Pancreas (tissue), 10 donors: ENCODE data around the gene ATG10. TPM values are rescaled to one million over a fixed set of nuclear protein-coding genes. Genes with fewer than 3 reads are reported as not detected.
"Not testable (repeated sequence)": the region's sequence is repeated elsewhere in the genome, so short reads cannot be mapped to it uniquely, and the experiment has no call there.

Experiments used
- ATAC-seq, 4 donors: fragments of 200-7000 bp; cut with Tn5 transposase; one replicate each; pipeline versions ENCODE4 v1.8.0 to v1.9.1; 2020; ENCODE audit warnings: mild to moderate bottlenecking in 4 of 4, moderate library complexity in 4 of 4
- DNase-seq, 6 donors: peaks; one replicate each; pipeline ENCODE4 v3.0.0-alpha.2; 2020
- FAIRE-seq: peaks from 2 replicates; lab custom pipeline; 2012; peaks lifted over from hg19 to GRCh38; lab: Jason Lieb, UNC
- H3K27ac ChIP-seq, 4 donors: fragments of 200-600 bp; sonication (generic); 1 replicate in 3 of 4; 2 replicates in 1 of 4; pipeline versions ENCODE4 v1.5.0 to v1.8.0; 2020
- H3K27me3 ChIP-seq, 4 donors: fragments of 200-600 bp; one replicate each; pipeline ENCODE4 v1.8.0; 2021
- H3K36me3 ChIP-seq, 3 donors: fragments of 200-600 bp; sonication (generic) in 1 of 3; one replicate each; pipeline versions ENCODE4 v1.5.0 to v1.8.0; 2020 to 2021
- H3K4me1 ChIP-seq, 3 donors: fragments of 200-600 bp; one replicate each; pipeline ENCODE4 v1.8.0; 2021
- H3K4me3 ChIP-seq, 4 donors: fragments of 200-600 bp; sonication (generic) in 2 of 4; one replicate each; pipeline versions ENCODE4 v1.5.0 to v1.8.0; 2020 to 2021
- H3K9me3 ChIP-seq, 4 donors: fragments of 200-600 bp; one replicate each; pipeline ENCODE4 v1.8.0; 2021
- WGBS, 2 donors: extraction: QIAGEN DNeasy Blood & Tissue Kit; methylation state at CpG; one replicate each; pipeline ENCODE4 v1.1.7; 2013; 5-methylcytosine and 5-hydroxymethylcytosine counted together
- intact Hi-C, 3 donors: fragments of 100-400 bp; cut with DNase I; formaldehyde crosslinking; loops; one replicate each; pipeline versions ENCODE4 v1.11.1 to v1.14.2; 2022
- polyA plus RNA-seq, 2 donors: library from polyadenylated mRNA; stranded (reverse); fragments of 200-250 nt; gene quantifications; one replicate each; pipeline ENCODE4 v1.2.3, GENCODE V29; 2013
- total RNA-seq, 6 donors: library from RNA; stranded (reverse); fragmentation: NEBNext Ultra II Directional in 4 of 6; extraction: Animal tissue kit (Norgen Biotek cat#: 25700) in 4 of 6; gene quantifications; one replicate each; pipeline versions ENCODE4 v1.2.1 to v1.2.4, GENCODE V29; 2021 to 2023
- TF ChIP-seq, protein P1 (sequence below), 4 donors: fragments of 200-600 bp; sonication (generic) in 3 of 4; IDR thresholded peaks; one replicate each; pipeline versions ENCODE4 v1.5.0 to v1.8.0; 2021; ENCODE audit warnings: antibody characterized with exemption in 4 of 4
- donor health status: healthy with polysubstance abuse.
- donor health status: DM: no; HTN: no; CAD: no; lungs with moderate emphysema.
- donor health status: DM: no; HTN: no; CAD: no.
- donor health status: control.
- donor health status: control.
- donor health status: Bipolar disorder and iron deficiency.
- donor health status: DM: yes; HTN: yes; CAD: no.
- donor health status: DM: no; HTN: no; CAD: no.
- donor health status: DM: no; HTN: no; CAD: no.
- donor health status: DM: yes; HTN: yes; CAD: no.

The ATG10 gene
- total and polyA plus RNA-seq, 8 donors = 3.3 to 5.2 (median 3.5) TPM

DNA sequence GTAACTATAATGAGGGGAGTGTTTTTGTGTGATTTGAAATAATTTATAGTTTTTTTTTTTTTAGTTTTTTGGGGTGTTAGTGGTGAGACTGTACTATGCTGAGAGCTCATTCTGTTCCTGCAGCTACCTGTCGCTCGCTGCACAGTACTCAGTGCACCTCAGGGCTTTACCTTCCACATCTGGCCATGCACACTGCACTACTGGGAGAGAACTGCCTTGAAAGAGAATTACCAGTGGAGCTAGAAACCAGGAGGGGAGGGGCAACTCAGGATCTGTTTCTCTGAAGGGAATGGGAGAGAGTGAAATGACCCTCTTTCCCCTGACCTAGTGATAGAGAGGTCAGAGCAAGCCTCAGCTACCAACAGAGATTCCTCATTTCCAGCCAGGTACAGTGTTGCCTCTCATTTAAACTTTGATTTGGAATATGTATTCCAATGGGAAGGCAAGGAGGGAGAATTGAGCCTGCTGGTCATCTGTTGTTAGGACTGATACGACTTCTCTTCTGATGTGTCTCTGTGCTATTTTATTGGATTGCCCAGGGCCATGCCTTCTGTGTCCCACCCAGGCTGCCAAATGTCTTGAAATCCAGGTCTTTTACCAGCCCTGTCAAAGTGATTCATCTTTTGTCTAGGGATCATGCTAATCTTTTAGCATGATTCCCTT lies 8.9 kb downstream of the ATG10 start:
- intact Hi-C loops = no loop called here
- no peaks in the 10 kb centered on the region for H3K4me1 ChIP-seq
- TF ChIP-seq, protein P1, sequence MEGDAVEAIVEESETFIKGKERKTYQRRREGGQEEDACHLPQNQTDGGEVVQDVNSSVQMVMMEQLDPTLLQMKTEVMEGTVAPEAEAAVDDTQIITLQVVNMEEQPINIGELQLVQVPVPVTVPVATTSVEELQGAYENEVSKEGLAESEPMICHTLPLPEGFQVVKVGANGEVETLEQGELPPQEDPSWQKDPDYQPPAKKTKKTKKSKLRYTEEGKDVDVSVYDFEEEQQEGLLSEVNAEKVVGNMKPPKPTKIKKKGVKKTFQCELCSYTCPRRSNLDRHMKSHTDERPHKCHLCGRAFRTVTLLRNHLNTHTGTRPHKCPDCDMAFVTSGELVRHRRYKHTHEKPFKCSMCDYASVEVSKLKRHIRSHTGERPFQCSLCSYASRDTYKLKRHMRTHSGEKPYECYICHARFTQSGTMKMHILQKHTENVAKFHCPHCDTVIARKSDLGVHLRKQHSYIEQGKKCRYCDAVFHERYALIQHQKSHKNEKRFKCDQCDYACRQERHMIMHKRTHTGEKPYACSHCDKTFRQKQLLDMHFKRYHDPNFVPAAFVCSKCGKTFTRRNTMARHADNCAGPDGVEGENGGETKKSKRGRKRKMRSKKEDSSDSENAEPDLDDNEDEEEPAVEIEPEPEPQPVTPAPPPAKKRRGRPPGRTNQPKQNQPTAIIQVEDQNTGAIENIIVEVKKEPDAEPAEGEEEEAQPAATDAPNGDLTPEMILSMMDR (IDR thresholded peaks at IDR 0.05) = no peak
- FAIRE-seq = no peak
- H3K36me3 ChIP-seq = no peaks in the 10 kb centered on the region
- no peak overlapping the region for H3K4me3 ChIP-seq
- H3K27ac ChIP-seq = no peak overlapping the region
- 94 to 99% methylated on average over 3 of the region's 3 CpGs for WGBS, 2 donors
- no peak for DNase-seq
- no peaks in the 10 kb centered on the region for H3K27me3 ChIP-seq
- no peak for ATAC-seq
- no peaks in the 10 kb centered on the region for H3K9me3 ChIP-seq

DNA sequence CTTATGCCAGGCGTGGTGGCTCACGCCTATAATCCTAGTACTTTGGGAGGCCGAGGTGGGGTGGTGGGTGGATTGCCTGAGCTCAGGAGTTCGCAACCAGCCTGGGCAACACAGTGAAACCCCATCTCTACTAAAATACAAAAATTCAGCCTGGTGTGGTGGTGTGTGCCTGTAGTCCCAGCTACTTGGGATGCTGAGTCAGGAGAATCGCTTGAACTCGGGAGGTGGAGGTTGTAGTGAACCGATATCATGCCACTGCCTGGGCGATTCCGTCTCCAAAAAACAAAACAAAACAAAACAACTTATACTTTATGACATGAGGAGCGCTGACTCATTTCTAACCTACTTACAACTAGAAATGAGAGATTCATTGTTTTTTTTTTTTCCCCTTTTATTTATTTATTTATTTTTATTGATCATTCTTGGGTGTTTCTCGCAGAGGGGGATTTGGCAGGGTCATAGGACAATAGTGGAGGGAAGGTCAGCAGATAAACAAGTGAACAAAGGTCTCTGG lies 10.4 kb downstream of the ATG10 start:
- H3K27ac ChIP-seq, H3K27me3 ChIP-seq, H3K4me1 ChIP-seq, FAIRE-seq, DNase-seq, H3K4me3 ChIP-seq, ATAC-seq, intact Hi-C loops, H3K9me3 ChIP-seq, H3K36me3 ChIP-seq: not testable (repeated sequence)
- WGBS, 2 donors = 95 to 96% methylated on average over 11 of the region's 11 CpGs

DNA sequence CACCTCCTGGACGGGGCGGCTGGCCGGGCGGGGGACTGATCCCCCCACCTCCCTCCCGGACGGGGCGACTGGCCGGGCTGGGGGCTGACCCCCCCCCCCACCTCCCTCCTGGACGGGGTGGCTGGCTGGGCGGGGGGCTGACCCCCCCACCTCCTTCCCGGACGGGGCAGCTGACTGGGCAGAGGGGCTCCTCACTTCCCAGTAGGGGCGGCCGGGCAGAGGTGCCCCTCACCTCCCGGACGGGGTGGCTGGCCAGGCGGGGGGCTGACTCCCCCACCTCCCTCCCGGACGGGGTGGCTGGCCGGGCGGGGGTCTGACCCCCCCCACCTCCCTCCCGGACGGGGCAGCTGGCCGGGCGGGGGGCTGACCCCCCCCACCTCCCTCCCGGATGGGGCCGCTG lies 11.3 kb downstream of the ATG10 start:
- H3K4me1 ChIP-seq, H3K27me3 ChIP-seq, ATAC-seq, intact Hi-C loops, FAIRE-seq, H3K9me3 ChIP-seq, H3K27ac ChIP-seq, H3K36me3 ChIP-seq, H3K4me3 ChIP-seq: not testable (repeated sequence)
- WGBS, 2 donors = 98 to 100% methylated on average over 9 to 27 of the region's 27 CpGs
- peak in 2 of 6 donors; percentile 15 to 69 for DNase-seq

DNA sequence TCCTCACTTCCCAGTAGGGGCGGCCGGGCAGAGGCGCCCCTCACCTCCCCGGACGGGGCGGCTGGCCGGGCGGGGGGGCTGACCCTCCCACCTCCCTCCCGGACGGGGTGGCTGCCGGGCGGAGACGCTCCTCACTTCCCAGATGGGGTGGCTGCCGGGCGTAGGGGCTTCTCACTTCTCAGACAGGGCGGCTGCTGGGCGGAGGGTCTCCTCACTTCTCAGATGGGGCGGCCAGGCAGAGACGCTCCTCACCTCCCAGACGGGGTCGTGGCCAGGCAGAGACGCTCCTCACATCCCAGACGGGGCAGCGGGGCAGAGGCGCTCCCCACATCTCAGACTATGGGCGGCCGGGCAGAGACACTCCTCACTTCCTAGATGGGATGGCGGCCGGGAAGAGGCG lies 11.7 kb downstream of the ATG10 start:
- H3K4me3 ChIP-seq, H3K36me3 ChIP-seq, ATAC-seq, FAIRE-seq, H3K27ac ChIP-seq, H3K4me1 ChIP-seq, H3K27me3 ChIP-seq, intact Hi-C loops, H3K9me3 ChIP-seq: not testable (repeated sequence)
- DNase-seq = peak in 2 of 6 donors; percentile 19 to 55
- 96 to 97% methylated on average over 19 to 30 of the region's 30 CpGs for WGBS, 2 donors

DNA sequence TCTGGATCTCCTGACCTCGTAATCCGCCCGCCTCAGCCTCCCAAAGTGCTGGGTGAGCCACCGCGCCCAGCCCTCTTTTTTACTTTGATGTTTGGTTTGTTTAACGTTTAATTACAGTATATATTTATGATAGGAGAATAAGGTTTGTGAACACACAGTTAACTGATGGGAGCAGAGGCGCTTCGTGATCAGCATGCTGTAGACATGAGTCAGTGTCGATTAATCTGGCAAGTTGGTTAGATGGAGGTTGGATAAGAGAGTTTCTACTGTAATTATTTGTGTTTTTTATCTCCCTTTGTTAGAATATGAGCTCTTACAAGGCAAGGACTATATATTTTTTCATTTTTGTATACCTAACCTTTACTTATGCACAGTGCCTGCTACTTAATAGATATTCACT lies 14.3 kb downstream of the ATG10 start:
- Histone ChIP-seq H3K36me3 (no peaks in the 10 kb centered on the region), H3K4me3 (no peak overlapping the region), H3K27me3 (no peaks in the 10 kb centered on the region), H3K27ac (no peak overlapping the region), H3K9me3 (no peaks in the 10 kb centered on the region), H3K4me1 (no peaks in the 10 kb centered on the region)
- intact Hi-C loops = no loop called here
- no peak for ATAC-seq
- TF ChIP-seq, protein P1 (IDR thresholded peaks at IDR 0.05) = no peak
- 96 to 97% methylated on average over 9 of the region's 9 CpGs for WGBS, 2 donors
- DNase-seq = no peak
- no peak for FAIRE-seq

DNA sequence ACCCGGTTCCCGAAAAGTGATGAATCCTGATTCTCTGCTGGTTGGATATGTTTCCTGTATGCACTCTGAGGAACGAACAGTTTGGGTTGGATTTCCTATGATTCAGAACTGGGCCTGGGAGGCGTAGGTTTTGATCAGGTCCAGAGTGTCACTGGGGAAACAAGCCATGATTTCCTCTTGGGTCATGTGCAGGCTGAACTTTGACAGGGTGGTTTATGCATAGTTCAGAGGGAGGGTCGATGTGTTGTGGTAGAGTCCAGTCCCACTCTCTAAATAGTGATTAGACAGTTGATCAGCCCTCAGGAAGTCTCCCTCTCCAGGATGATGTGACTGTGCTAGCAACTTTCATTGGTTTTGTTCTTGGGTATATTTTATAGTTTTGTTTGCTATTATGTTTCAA lies 17.4 kb downstream of the ATG10 start:
- H3K27me3 ChIP-seq = no peaks in the 10 kb centered on the region
- 89 to 91% methylated on average over 5 of the region's 5 CpGs for WGBS, 2 donors
- H3K9me3 ChIP-seq = no peaks in the 10 kb centered on the region
- no peak overlapping the region for H3K4me3 ChIP-seq
- H3K27ac ChIP-seq = no peak overlapping the region
- intact Hi-C loops = no loop called here
- ATAC-seq (no peak), FAIRE-seq (no peak), DNase-seq (no peak)
- H3K36me3 ChIP-seq = no peaks in the 10 kb centered on the region
- no peaks in the 10 kb centered on the region for H3K4me1 ChIP-seq
- TF ChIP-seq, protein P1 (IDR thresholded peaks at IDR 0.05) = no peak
